HepG2 (cell line): ENCODE measurements around the gene WIPF2. TPM values are rescaled to one million over a fixed set of nuclear protein-coding genes. Genes with fewer than 3 reads are reported as not detected.

ENCODE experiments used
- BHLHE40 ChIP-seq: IDR thresholded peaks from 2 replicates; pipeline ENCODE4 v1.6.1; 2011; ENCODE audit warnings: low read length, improper control_type of control experiment
- CBX5 ChIP-seq: sonication (generic); formaldehyde crosslinking; IDR thresholded peaks from 2 replicates; pipeline ENCODE4 v1.4.0; 2020; ENCODE audit warnings: missing genetic modification reagents, borderline replicate concordance
- CCAR2 ChIP-seq: fragments of 200-400 bp; formaldehyde crosslinking; optimal IDR thresholded peaks from 2 replicates; pipeline ENCODE3; 2018; ENCODE audit warnings: low read depth, mild to moderate bottlenecking, low read length, moderate library complexity
- CREM ChIP-seq, 2 experiments: sonication (generic) in 1 of 2; formaldehyde crosslinking in 1 of 2; IDR thresholded peaks; 2 replicates each; pipeline versions ENCODE4 v1.4.0 to v1.6.1; 2016 to 2020; ENCODE audit warnings: antibody characterized with exemption in 1 of 2, mild to moderate bottlenecking in 1 of 2, missing genetic modification reagents in 1 of 2
- EHMT2 ChIP-seq: fragments of 200-600 bp; sonication (generic); IDR thresholded peaks from 2 replicates; pipeline ENCODE4 v1.7.0; 2017; ENCODE audit warnings: antibody characterized with exemption, low read depth, low read length, borderline replicate concordance
- KAT2B ChIP-seq: fragments of 150-350 bp; IDR thresholded peaks from 2 replicates; pipeline ENCODE4 v1.6.1; 2014; ENCODE audit warnings: low read depth, low read length, borderline replicate concordance
- LCORL ChIP-seq, 2 experiments: fragments of 450-650 bp in 1 of 2; sonication (generic) in 1 of 2; formaldehyde crosslinking in 1 of 2; IDR thresholded peaks; 2 replicates each; pipeline versions ENCODE4 v1.5.0 to v1.6.1; 2017 to 2020; ENCODE audit warnings: antibody characterized with exemption in 1 of 2, missing genetic modification reagents in 1 of 2
- RXRA ChIP-seq: sonication (generic); formaldehyde crosslinking; IDR thresholded peaks from 2 replicates; pipeline ENCODE4 v1.5.1; 2020; ENCODE audit warnings: missing genetic modification reagents
- SAFB2 ChIP-seq: sonication (generic); formaldehyde crosslinking; IDR thresholded peaks from 2 replicates; pipeline ENCODE4 v1.5.1; 2020; ENCODE audit warnings: missing genetic modification reagents, low read depth, mild to moderate bottlenecking, borderline replicate concordance
- SIX4 ChIP-seq: sonication (generic); formaldehyde crosslinking; IDR thresholded peaks from 2 replicates; pipeline ENCODE4 v1.4.0; 2020; ENCODE audit warnings: missing genetic modification reagents
- SOX6 ChIP-seq, 2 experiments: fragments of 450-650 bp in 1 of 2; sonication (generic) in 1 of 2; formaldehyde crosslinking in 1 of 2; IDR thresholded peaks; 2 replicates each; pipeline versions ENCODE4 v1.4.0 to v1.6.1; 2017 to 2020; ENCODE audit warnings: antibody characterized with exemption in 1 of 2, mild to moderate bottlenecking in 1 of 2, missing genetic modification reagents in 1 of 2
- ZBTB7A ChIP-seq: sonication (generic); formaldehyde crosslinking; IDR thresholded peaks from 2 replicates; pipeline ENCODE4 v1.8.0; 2022; ENCODE audit warnings: mild to moderate bottlenecking, missing genetic modification reagents
- ZNF329 ChIP-seq: sonication (generic); formaldehyde crosslinking; IDR thresholded peaks from 2 replicates; pipeline ENCODE4 v1.9.0; 2021; ENCODE audit warnings: low read depth, mild to moderate bottlenecking, missing genetic modification reagents
- ZNF337 ChIP-seq: sonication (generic); formaldehyde crosslinking; IDR thresholded peaks from 2 replicates; pipeline ENCODE4 v1.5.1; 2020; ENCODE audit warnings: missing genetic modification reagents, low read depth, mild to moderate bottlenecking, borderline replicate concordance
- ZNF556 ChIP-seq: sonication (generic); formaldehyde crosslinking; IDR thresholded peaks from 2 replicates; pipeline ENCODE4 v1.4.0; 2020; ENCODE audit warnings: mild to moderate bottlenecking, missing genetic modification reagents, borderline replicate concordance
- ZNF777 ChIP-seq: sonication (generic); formaldehyde crosslinking; IDR thresholded peaks from 2 replicates; pipeline ENCODE4 v1.4.0; 2020; ENCODE audit warnings: missing genetic modification reagents
- polyA plus RNA-seq, 8 experiments: library from polyadenylated mRNA; depleted of rRNA in 3 of 8; stranded (reverse) in 7 of 8; unstranded in 1 of 8; fragments of >200 nt; fragmentation: Illumina TruSeq in 4 of 8; extraction: Trizol in 4 of 8; gene quantifications; 2 replicates each; pipeline versions ENCODE4 v1.2.1 to v1.2.3, GENCODE V29; 2011 to 2016; ENCODE audit warnings: low read depth in 4 of 8, missing spikeins in 1 of 8, mixed read lengths in 1 of 8; ENCODE audit not compliant: insufficient read depth in 1 of 8
- total RNA-seq, 5 experiments: library from RNA; depleted of rRNA; stranded (reverse); fragments of >200 nt; fragmentation: Illumina TruSeq; extraction: Trizol; gene quantifications; 2 replicates each; pipeline ENCODE4 v1.2.3, GENCODE V29; 2016; ENCODE audit warnings: low read depth in 1 of 5
- TF ChIP-seq, protein P1 (sequence below): sonication (generic); formaldehyde crosslinking; IDR thresholded peaks from 2 replicates; pipeline ENCODE4 v1.4.0; 2020; ENCODE audit warnings: mild to moderate bottlenecking, missing genetic modification reagents
- TF ChIP-seq, protein P2 (sequence below): sonication (generic); formaldehyde crosslinking; IDR thresholded peaks from 2 replicates; pipeline ENCODE4 v1.5.0; 2020; ENCODE audit warnings: missing genetic modification reagents, mild to moderate bottlenecking, borderline replicate concordance
- TF ChIP-seq, protein P3 (sequence below): IDR thresholded peaks from 2 replicates; pipeline ENCODE4 v1.6.1; 2016; ENCODE audit warnings: mild to moderate bottlenecking, missing biosample characterization, missing genetic modification reagents
- TF ChIP-seq, protein P4 (sequence below): sonication (generic); formaldehyde crosslinking; IDR thresholded peaks from 2 replicates; pipeline ENCODE4 v1.5.0; 2020; ENCODE audit warnings: missing genetic modification reagents
- TF ChIP-seq, protein P5 (sequence below): IDR thresholded peaks from 2 replicates; pipeline ENCODE4 v1.6.1; 2018; ENCODE audit warnings: missing genetic modification reagents, mild to moderate bottlenecking, missing compliant biosample characterization

WIPF2 gene
- total and polyA plus RNA-seq, 2 of the 13 experiments (the other 11 are each of a cell fraction or from before 2014, with no cell fraction given) = 7.2 to 10.8 TPM

DNA sequence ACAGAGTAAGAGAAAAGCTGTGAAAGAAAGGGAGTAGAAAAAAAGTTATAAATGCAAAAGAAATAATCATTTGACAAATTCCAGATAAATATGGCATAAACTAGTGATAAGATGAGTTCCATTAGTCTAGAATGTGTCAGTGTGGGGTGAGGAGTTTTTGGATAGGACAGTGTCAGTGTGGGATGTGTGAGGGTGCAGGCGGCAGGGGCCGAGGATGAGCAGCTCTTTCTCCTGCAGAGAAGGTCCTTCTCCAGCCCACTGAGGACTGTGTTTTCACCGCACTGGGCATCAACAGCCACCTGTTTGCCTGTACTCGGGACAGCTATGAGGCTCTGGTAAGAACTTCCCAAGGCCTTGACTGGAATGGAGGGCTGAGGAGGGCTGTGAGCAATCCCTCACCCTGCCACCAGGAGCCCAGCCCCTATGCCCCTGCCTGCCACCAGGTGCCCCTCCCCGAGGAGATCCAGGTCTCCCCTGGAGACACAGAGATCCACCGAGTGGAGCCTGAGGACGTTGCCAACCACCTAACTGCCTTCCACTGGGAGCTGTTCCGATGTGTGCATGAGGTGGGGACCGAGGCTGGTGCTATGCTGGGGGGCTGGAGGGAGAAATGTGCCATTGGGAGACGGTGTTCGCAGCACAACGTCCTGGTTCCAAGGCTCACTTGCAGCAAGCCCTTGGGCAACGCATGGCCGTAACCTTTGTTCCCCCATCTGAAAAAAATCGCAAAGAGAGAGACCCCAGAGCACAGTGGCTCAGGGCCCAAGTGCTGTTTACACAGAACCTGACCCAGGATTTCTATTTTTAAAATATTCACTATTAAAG, 28.7 kb upstream of the WIPF2 start (continued):
- TF ChIP-seq, protein P1, sequence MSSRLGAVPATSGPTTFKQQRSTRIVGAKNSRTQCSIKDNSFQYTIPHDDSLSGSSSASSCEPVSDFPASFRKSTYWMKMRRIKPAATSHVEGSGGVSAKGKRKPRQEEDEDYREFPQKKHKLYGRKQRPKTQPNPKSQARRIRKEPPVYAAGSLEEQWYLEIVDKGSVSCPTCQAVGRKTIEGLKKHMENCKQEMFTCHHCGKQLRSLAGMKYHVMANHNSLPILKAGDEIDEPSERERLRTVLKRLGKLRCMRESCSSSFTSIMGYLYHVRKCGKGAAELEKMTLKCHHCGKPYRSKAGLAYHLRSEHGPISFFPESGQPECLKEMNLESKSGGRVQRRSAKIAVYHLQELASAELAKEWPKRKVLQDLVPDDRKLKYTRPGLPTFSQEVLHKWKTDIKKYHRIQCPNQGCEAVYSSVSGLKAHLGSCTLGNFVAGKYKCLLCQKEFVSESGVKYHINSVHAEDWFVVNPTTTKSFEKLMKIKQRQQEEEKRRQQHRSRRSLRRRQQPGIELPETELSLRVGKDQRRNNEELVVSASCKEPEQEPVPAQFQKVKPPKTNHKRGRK (CRISPR knock-in tag) = no peak
- TF ChIP-seq KAT2B (no peak), SAFB2 (CRISPR knock-in tag) (no peak), CREM (IDR thresholded peaks at IDR 0.05) (no peak), CREM (CRISPR knock-in tag; IDR thresholded peaks at IDR 0.05) (no peak), SOX6 (IDR thresholded peaks at IDR 0.05) (no peak), SOX6 (CRISPR knock-in tag; IDR thresholded peaks at IDR 0.05) (0 out of 2 replicates have a peak, but pooled peaks have one; percentile 25), ZBTB7A (peak; percentile 60), CBX5 (CRISPR knock-in tag) (0 out of 2 replicates have a peak, but pooled peaks have one; percentile 46), ZNF337 (CRISPR knock-in tag) (no peak), ZNF777 (CRISPR knock-in tag) (no peak), ZNF556 (peak; percentile 38; the same call in 1 of the 2 replicates), SIX4 (no peak), LCORL (IDR thresholded peaks at IDR 0.05) (no peak), LCORL (CRISPR knock-in tag; IDR thresholded peaks at IDR 0.05) (peak; percentile 57), EHMT2 (no peak), CCAR2 (no peak), ZNF329 (CRISPR knock-in tag) (no peak), BHLHE40 (no peak), RXRA (CRISPR knock-in tag) (peak; percentile 43; the same call in 1 of the 2 replicates)
- TF ChIP-seq, protein P2, sequence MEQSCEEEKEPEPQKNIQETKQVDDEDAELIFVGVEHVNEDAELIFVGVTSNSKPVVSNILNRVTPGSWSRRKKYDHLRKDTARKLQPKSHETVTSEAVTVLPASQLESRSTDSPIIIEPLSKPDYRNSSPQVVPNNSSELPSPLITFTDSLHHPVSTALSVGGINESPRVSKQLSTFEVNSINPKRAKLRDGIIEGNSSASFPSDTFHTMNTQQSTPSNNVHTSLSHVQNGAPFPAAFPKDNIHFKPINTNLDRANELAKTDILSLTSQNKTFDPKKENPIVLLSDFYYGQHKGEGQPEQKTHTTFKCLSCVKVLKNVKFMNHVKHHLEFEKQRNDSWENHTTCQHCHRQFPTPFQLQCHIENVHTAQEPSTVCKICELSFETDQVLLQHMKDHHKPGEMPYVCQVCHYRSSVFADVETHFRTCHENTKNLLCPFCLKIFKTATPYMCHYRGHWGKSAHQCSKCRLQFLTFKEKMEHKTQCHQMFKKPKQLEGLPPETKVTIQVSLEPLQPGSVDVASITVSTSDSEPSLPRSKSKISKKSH (CRISPR knock-in tag) = peak; percentile 89; the same call in 1 of the 2 replicates
- TF ChIP-seq, protein P3, sequence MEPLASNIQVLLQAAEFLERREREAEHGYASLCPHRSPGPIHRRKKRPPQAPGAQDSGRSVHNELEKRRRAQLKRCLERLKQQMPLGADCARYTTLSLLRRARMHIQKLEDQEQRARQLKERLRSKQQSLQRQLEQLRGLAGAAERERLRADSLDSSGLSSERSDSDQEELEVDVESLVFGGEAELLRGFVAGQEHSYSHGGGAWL (CRISPR knock-in tag) = peak; percentile 40; the same call in 1 of the 2 replicates
- TF ChIP-seq, protein P4, sequence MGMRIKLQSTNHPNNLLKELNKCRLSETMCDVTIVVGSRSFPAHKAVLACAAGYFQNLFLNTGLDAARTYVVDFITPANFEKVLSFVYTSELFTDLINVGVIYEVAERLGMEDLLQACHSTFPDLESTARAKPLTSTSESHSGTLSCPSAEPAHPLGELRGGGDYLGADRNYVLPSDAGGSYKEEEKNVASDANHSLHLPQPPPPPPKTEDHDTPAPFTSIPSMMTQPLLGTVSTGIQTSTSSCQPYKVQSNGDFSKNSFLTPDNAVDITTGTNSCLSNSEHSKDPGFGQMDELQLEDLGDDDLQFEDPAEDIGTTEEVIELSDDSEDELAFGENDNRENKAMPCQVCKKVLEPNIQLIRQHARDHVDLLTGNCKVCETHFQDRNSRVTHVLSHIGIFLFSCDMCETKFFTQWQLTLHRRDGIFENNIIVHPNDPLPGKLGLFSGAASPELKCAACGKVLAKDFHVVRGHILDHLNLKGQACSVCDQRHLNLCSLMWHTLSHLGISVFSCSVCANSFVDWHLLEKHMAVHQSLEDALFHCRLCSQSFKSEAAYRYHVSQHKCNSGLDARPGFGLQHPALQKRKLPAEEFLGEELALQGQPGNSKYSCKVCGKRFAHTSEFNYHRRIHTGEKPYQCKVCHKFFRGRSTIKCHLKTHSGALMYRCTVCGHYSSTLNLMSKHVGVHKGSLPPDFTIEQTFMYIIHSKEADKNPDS (CRISPR knock-in tag) = peak; percentile 39; the same call in 1 of the 2 replicates
- TF ChIP-seq, protein P5, sequence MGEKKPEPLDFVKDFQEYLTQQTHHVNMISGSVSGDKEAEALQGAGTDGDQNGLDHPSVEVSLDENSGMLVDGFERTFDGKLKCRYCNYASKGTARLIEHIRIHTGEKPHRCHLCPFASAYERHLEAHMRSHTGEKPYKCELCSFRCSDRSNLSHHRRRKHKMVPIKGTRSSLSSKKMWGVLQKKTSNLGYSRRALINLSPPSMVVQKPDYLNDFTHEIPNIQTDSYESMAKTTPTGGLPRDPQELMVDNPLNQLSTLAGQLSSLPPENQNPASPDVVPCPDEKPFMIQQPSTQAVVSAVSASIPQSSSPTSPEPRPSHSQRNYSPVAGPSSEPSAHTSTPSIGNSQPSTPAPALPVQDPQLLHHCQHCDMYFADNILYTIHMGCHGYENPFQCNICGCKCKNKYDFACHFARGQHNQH (CRISPR knock-in tag) = 0 out of 2 replicates have a peak, but pooled peaks have one; percentile 46
